GM19438 (cell line): ENCODE data around the gene PSMA8.
A peak's percentile ranks its signal among the peaks of the same experiment; 100 is the strongest.
"Not testable (repeated sequence)": the region's sequence is repeated elsewhere in the genome, so short reads cannot be mapped to it uniquely, and the experiment has no call there.

ENCODE experiments used
- ATAC-seq: cut with Tn5 transposase; IDR thresholded peaks from one replicate; pipeline ENCODE4 v1.9.1; 2021; ENCODE audit warnings: low read depth; ENCODE audit not compliant: unreplicated experiment

The PSMA8 gene

GRCh38 chr18:26167592-26167991 is 33.9 kb downstream of the PSMA8 start:
- ATAC-seq, result peak; percentile 81

DNA sequence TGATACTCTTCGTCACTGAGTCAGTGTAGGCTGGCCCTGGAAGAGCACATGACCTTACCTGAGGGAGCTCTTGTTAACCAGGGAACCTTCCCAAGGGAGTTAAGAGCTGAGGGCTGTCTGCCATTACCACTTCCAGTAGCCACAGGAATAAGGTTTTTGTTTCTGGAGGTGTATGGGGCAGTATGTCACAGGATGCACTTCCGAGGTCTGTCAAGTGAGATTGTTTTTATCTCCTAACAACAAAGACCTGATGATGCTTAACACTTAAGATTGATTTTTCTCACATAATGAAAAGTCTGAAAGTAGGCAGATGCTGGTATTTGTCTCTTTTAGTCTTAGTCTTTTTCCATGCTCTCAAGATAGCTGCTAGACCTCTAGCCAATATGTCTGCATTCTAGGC is 41.8 kb downstream of the PSMA8 start:
- no peak for ATAC-seq

DNA sequence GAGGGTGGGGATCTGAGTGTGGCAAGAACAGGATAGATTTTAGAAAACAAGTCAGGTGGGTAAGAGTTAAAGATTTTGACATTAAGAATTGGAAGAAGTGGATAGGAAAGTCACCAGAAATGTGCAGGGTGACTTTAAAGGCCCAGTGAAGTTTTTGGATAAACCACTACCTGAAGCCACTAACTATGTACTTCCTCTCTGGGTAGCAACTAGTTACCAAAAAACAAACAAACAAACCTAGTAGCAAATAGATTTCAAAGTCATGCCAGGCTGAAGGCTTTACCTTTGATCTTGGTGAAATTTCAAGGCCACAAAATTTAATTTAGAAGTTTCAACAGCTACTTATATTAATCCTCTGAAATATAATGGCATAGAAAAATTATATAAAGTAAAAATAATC is 42.5 kb downstream of the PSMA8 start:
- no peak for ATAC-seq

- no peak for ATAC-seq
These were observed 47.7 kb downstream of the PSMA8 start for GRCh38 chr18:26181343-26181826.

GRCh38 chr18:26183395-26184112 is 49.9 kb downstream of the PSMA8 start:
- ATAC-seq, result no peak

GRCh38 chr18:26185267-26185666 is 51.6 kb downstream of the PSMA8 start:
- ATAC-seq, result no peak

DNA sequence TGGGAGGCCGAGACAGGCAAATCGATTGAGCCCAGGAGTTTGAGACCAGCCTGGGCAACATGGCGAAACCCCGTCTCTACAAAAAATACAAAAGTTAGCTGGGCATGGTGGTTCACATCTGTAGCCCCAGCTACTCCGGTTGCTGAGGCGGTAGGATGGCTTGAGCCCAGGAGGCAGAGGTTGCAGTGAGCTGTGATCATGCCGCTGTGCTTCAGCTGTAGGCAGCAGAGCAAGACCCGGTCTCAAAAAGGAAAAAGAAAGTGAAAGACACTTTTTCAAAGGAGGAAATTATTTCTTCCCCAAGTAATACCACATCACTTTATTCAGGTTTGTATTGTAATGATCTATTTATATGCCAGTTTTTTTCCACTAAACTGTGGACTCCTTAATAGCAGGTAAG is 56.8 kb downstream of the PSMA8 start:
- ATAC-seq, result peak; percentile 75

- no peak for ATAC-seq
These were observed 58.6 kb downstream of the PSMA8 start for GRCh38 chr18:26192233-26192632.

GRCh38 chr18:26196605-26197004 is 62.9 kb downstream of the PSMA8 start:
- ATAC-seq, result no peak

DNA sequence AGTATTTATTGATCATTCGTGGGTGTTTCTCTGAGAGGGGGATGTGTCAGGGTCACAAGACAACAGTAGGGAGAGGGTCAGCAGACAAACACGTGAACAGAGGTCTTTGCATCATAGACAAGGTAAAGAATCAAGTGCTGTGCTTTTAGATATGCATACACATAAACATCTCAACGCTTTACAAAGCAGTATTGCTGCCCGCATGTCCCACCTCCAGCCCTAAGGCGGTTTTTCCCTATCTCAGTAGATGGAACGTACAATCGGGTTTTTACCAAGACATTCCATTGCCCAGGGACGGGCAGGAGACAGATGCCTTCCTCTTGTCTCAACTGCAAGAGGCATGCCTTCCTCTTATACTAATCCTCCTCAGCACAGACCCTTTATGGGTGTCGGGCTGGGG is 68.3 kb downstream of the PSMA8 start:
- ATAC-seq, result not testable (repeated sequence)

- no peak for ATAC-seq
These were observed 71.6 kb downstream of the PSMA8 start for GRCh38 chr18:26205318-26205717.

- no peak for ATAC-seq
These were observed 72.8 kb downstream of the PSMA8 start for GRCh38 chr18:26206488-26206887.

- no peak for ATAC-seq
These were observed 74.3 kb downstream of the PSMA8 start for GRCh38 chr18:26207937-26208336.

GRCh38 chr18:26208977-26209376 is 75.3 kb downstream of the PSMA8 start:
- no peak for ATAC-seq

DNA sequence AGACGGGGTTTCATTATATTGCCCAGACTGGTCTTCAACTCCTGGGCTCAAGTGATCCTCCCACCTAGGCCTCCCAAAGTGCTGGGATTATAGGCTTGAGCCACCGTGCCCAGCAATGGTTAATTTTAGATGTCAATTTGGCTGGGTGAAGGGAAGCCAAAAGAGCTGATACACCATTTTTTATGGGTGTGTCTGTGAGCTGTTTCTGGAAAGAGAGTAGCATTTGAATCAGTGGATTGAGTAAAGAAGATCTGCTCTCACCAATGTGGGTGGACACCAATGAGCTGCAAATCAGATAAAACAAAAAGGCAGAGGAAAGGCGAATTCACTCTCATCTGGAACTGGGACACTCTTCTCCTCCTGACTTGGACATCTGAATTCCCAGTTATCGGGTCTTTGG is 76.5 kb downstream of the PSMA8 start:
- no peak for ATAC-seq

GRCh38 chr18:26215247-26215970 is 81.7 kb downstream of the PSMA8 start:
- ATAC-seq, result peak; percentile 98

DNA sequence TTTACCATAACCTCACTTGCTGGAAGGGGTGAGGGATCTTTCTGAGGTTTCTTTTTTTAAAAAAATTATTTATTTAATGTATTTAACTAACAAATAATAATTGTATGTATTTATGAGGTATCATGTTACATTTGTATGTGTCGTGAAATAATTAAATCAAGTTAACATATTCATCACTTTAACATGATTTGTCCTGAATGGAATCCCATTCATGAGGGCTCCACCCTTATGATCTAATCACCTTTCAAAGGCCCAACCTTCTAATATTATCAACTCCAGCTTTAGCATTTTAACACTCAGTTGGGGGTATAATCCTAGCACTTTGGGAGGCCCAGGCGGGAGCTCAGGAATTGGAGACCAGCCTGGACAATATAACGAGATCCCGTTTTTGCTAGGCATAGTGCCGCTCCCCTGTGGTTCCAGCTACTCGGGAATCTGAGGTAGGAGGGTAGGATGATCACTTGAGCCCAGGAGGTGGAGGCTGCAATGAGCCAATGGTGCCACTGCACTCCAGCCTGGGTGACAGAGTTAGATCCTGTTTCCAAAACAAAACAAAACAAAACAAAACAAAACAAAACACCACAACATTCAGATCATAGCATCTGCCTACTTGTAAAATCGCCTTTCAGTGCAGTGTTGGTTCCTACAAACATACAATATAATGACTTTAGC is 91.5 kb downstream of the PSMA8 start:
- ATAC-seq, result no peak

GRCh38 chr18:26225915-26226228 is 92.2 kb downstream of the PSMA8 start:
- no peak for ATAC-seq

DNA sequence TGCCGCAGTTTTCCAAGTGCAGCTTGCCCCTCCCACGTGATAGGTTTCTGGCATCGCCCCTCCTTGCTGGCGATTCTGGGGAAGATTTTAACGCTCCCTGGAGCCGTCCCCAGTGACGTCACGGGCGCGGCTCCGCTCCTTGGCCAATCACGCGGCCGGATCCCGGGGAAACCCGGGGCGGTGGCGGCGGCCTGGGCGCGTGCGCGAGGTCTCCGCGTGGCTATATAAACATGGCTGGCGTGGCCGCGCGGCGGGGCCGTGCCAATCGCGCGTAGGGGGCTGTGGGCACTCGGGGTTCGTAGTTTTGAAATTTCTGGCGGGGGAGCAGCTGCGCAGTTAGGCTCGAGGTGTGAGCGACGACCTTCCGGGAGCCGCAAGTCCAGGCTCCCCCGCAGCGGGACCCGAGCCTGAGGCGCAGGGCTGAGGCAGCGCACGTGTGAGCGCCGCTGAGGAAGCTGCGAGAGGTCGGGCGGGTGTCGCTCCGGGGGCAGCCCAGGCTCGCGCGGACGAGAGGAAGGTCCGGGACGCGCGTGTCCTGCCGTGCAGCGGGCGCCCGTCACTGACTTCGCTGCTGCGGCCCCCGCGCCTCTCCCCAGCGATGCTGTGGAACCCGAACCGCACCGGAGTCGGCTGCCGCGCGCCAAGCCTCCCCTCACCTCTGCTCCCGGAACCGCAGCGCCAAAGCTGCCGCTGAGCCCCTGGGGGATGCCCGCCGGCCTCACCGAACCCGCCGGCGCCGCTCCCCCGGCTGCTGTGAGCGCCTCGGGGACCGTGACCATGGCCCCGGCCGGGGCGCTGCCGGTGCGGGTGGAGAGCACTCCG is 92.8 kb downstream of the PSMA8 start, which contains the start of gene TAF4B:
Gene TAF4B (plus strand): TSS at position 217 of the 822 bp plus-strand sequence. CDS start 489 bp downstream, at position 706.
- peak; percentile 82 for ATAC-seq

DNA sequence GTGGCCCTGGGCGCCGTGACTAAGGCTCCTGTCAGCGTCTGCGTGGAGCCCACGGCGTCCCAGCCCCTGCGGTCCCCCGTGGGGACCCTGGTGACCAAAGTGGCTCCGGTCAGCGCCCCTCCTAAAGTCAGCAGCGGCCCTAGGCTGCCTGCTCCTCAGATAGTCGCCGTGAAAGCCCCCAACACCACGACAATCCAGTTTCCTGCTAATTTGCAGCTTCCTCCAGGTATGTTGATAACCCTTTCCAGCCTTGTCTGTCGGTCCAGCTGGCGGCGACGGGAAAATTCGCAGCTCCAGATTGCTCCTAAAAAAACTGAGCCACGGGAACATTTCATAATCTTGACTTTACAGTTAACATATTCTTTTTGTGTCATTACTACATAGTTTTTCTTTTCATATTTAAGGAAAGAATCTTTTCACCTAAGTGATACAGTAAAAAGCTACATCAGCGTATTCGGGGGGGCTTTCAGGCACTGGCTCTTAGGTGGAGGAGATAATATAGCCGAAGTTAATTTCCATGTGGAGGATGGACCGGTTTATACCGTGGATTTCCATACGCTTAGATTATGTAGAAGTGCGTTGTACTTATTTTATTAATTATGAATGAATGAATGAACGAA is 93.5 kb downstream of the PSMA8 start:
- peak; percentile 11 for ATAC-seq
